Body of pancreas (tissue), 4 donors: ENCODE results near the gene CCDC182. TPM values are rescaled to one million over a fixed set of nuclear protein-coding genes. Genes with fewer than 3 reads are reported as not detected.

ENCODE experiments used
- ATAC-seq: fragments of 150-250 bp; one replicate; pipeline ENCODE4 v1.9.1; 2016
- DNase-seq, 4 donors: peaks; one replicate each; pipeline ENCODE4 v3.0.0-alpha.2; 2019
- H3K27ac ChIP-seq, 4 donors: fragments of 200-600 bp; sonication (generic); 1 replicate in 3 of 4; 2 replicates in 1 of 4; pipeline versions ENCODE4 v1.5.1 to v1.6.1; 2016 to 2019; ENCODE audit warnings: mild to moderate bottlenecking in 1 of 4, mixed read lengths in 1 of 4, moderate library complexity in 1 of 4
- H3K27me3 ChIP-seq, 2 donors: fragments of 200-600 bp; sonication (generic); one replicate each; pipeline ENCODE4 v1.6.0; 2016; ENCODE audit warnings: mild to moderate bottlenecking in 1 of 2
- H3K36me3 ChIP-seq, 2 donors: fragments of 200-600 bp; sonication (generic); replicated peaks in 1 of 2; 2 replicates each; pipeline ENCODE4 v1.5.1; 2016; ENCODE audit warnings: low read depth in 2 of 2; ENCODE audit not compliant: insufficient read depth in 1 of 2
- H3K4me1 ChIP-seq: fragments of 200-600 bp; sonication (generic); one replicate; pipeline ENCODE4 v1.6.0; 2016
- H3K4me3 ChIP-seq, 2 donors: fragments of 200-600 bp; sonication (generic); 1 replicate in 1 of 2; 2 replicates in 1 of 2; pipeline ENCODE4 v1.5.1; 2016 to 2019
- H3K9me3 ChIP-seq, 3 donors: fragments of 200-600 bp; sonication (generic); 1 replicate in 2 of 3; 2 replicates in 1 of 3; pipeline ENCODE4 v1.5.1; 2016
- CTCF ChIP-seq, 7 experiments: fragments of 450-650 bp in 4 of 7; fragments of 200-600 bp in 3 of 7; sonication (generic) in 3 of 7; IDR thresholded peaks; one replicate each; pipeline ENCODE4 v1.5.1; 2016 to 2019; ENCODE audit warnings: antibody characterized with exemption in 7 of 7
- POLR2A ChIP-seq, 3 donors: fragments of 450-650 bp; IDR thresholded peaks; one replicate each; pipeline ENCODE4 v1.6.1; 2016; ENCODE audit warnings: antibody characterized with exemption in 3 of 3, mild to moderate bottlenecking in 2 of 3
- WGBS, 2 donors: methylation state at CpG; one replicate each; pipeline ENCODE4 v1.1.5; 2017; 5-methylcytosine and 5-hydroxymethylcytosine counted together
- intact Hi-C: fragments of 100-400 bp; cut with DNase I; formaldehyde crosslinking; loops from one replicate; pipeline ENCODE4 v1.15.1; 2023
- total RNA-seq, 2 donors: library from RNA; depleted of rRNA; stranded (reverse); fragments of >200 nt; gene quantifications; one replicate each; pipeline ENCODE4 v1.1.0, GENCODE V29; 2016

Gene CCDC182
- total RNA-seq, 2 donors from 2014 or later: not detected

- WGBS, 2 donors: 42 to 67% methylated on average over 6 to 8 of the region's 8 CpGs
Measured at GRCh38 chr17:57761887-57762286, 16.8 kb upstream of the CCDC182 start.

GRCh38 chr17:57760046-57760445, 14.9 kb upstream of the CCDC182 start:
- H3K36me3 ChIP-seq: no peaks in the 10 kb centered on the region
- no peaks in the 10 kb centered on the region for H3K27me3 ChIP-seq
- no peak overlapping the region for H3K27ac ChIP-seq
- H3K4me1 ChIP-seq: no peaks in the 10 kb centered on the region
- no peaks in the 10 kb centered on the region for H3K9me3 ChIP-seq
- 69 to 72% methylated on average over 4 of the region's 4 CpGs for WGBS, 2 donors
- ATAC-seq (no peak), DNase-seq (no peak)
- TF ChIP-seq POLR2A (IDR thresholded peaks at IDR 0.05) (no peak), CTCF (IDR thresholded peaks at IDR 0.05) (no peak)
- intact Hi-C loops: no loop called here
- no peak overlapping the region for H3K4me3 ChIP-seq

More at GRCh38 chr17:57761887-57762286, 16.8 kb upstream of the CCDC182 start:
- no peak overlapping the region for H3K27ac ChIP-seq
- ATAC-seq: no peak
- H3K36me3 ChIP-seq: no peaks in the 10 kb centered on the region
- no peaks in the 10 kb centered on the region for H3K4me1 ChIP-seq
- TF ChIP-seq POLR2A (IDR thresholded peaks at IDR 0.05) (no peak), CTCF (IDR thresholded peaks at IDR 0.05) (no peak)
- H3K4me3 ChIP-seq: no peak overlapping the region
- H3K27me3 ChIP-seq: no peaks in the 10 kb centered on the region
- no peaks in the 10 kb centered on the region for H3K9me3 ChIP-seq
- DNase-seq: no peak
- intact Hi-C loops: no loop called here

GRCh38 chr17:57758654-57759053, 13.6 kb upstream of the CCDC182 start:
- H3K4me1 ChIP-seq: no peaks in the 10 kb centered on the region
- H3K27me3 ChIP-seq: no peaks in the 10 kb centered on the region
- no peaks in the 10 kb centered on the region for H3K36me3 ChIP-seq
- 94 to 100% methylated on average over 1 of the region's 1 CpG for WGBS, 2 donors
- ATAC-seq: no peak
- H3K27ac ChIP-seq: no peak overlapping the region
- H3K9me3 ChIP-seq: no peaks in the 10 kb centered on the region
- no peak for DNase-seq
- intact Hi-C loops: no loop called here
- no peak overlapping the region for H3K4me3 ChIP-seq
- TF ChIP-seq POLR2A (IDR thresholded peaks at IDR 0.05) (no peak), CTCF (IDR thresholded peaks at IDR 0.05) (no peak)

- no peaks in the 10 kb centered on the region for H3K27me3 ChIP-seq
- WGBS, 2 donors: 80 to 83% methylated on average over 9 of the region's 9 CpGs
- DNase-seq (no peak), ATAC-seq (no peak)
- no peak for TF ChIP-seq POLR2A (IDR thresholded peaks at IDR 0.05)
- TF ChIP-seq CTCF (IDR thresholded peaks at IDR 0.05): no peak
- H3K4me3 ChIP-seq: no peak overlapping the region
- H3K9me3 ChIP-seq: no peaks in the 10 kb centered on the region
- no peaks in the 10 kb centered on the region for H3K4me1 ChIP-seq
- H3K27ac ChIP-seq: no peak overlapping the region
- intact Hi-C loops: no loop called here
- no peaks in the 10 kb centered on the region for H3K36me3 ChIP-seq
Measured at GRCh38 chr17:57757735-57758134, 12.6 kb upstream of the CCDC182 start.

GRCh38 chr17:57756951-57757350, 11.9 kb upstream of the CCDC182 start:
- WGBS, 2 donors: 45 to 68% methylated on average over 1 to 7 of the region's 7 CpGs
- TF ChIP-seq CTCF (IDR thresholded peaks at IDR 0.05) (no peak), POLR2A (IDR thresholded peaks at IDR 0.05) (no peak)
- Histone ChIP-seq H3K27ac (no peak overlapping the region), H3K27me3 (no peaks in the 10 kb centered on the region), H3K4me3 (no peak overlapping the region), H3K36me3 (no peaks in the 10 kb centered on the region), H3K9me3 (no peaks in the 10 kb centered on the region), H3K4me1 (no peaks in the 10 kb centered on the region)
- ATAC-seq (no peak), DNase-seq (no peak)
- intact Hi-C loops: no loop called here
